Lung (tissue), 12 donors: ENCODE measurements around the gene CDC42EP4. TPM values are rescaled to one million over a fixed set of nuclear protein-coding genes. Genes with fewer than 3 reads are reported as not detected.

Source experiments
- ATAC-seq: fragments of 200-7000 bp; cut with Tn5 transposase; one replicate; pipeline ENCODE4 v1.9.1; 2020; ENCODE audit warnings: moderate number of reproducible peaks; ENCODE audit not compliant: insufficient read depth, low FRiP score
- DNase-seq, 3 donors: peaks; one replicate each; pipeline ENCODE4 v3.0.0-alpha.2; 2013 to 2017
- H3K27ac ChIP-seq, 2 donors: one replicate each; pipeline ENCODE4 v1.5.1; 2013; ENCODE audit warnings: mild to moderate bottlenecking in 2 of 2, moderate library complexity in 2 of 2, control low read depth in 1 of 2, inconsistent platforms in 1 of 2, low read depth in 1 of 2, low read length in 1 of 2
- H3K27me3 ChIP-seq, 3 donors: one replicate each; pipeline ENCODE4 v1.5.1; 2013; ENCODE audit warnings: low read length in 2 of 3; ENCODE audit not compliant: control insufficient read depth in 3 of 3, insufficient read depth in 3 of 3
- H3K36me3 ChIP-seq, 4 donors: one replicate each; pipeline ENCODE4 v1.5.1; 2013; ENCODE audit warnings: low read length in 4 of 4, mild to moderate bottlenecking in 1 of 4, moderate library complexity in 1 of 4; ENCODE audit not compliant: control insufficient read depth in 4 of 4, insufficient read depth in 4 of 4
- H3K4me1 ChIP-seq, 5 donors: one replicate each; pipeline ENCODE4 v1.5.1; 2013; ENCODE audit warnings: low read length in 5 of 5, mild to moderate bottlenecking in 2 of 5, moderate library complexity in 1 of 5; ENCODE audit not compliant: control insufficient read depth in 5 of 5, insufficient read depth in 5 of 5
- H3K4me3 ChIP-seq: one replicate; pipeline ENCODE4 v1.5.1; 2013; ENCODE audit warnings: mild to moderate bottlenecking, control low read depth, moderate library complexity
- H3K9ac ChIP-seq, 2 donors: one replicate each; pipeline ENCODE4 v1.5.1; 2013; ENCODE audit warnings: low read length in 2 of 2, control low read depth in 1 of 2; ENCODE audit not compliant: insufficient read depth in 1 of 2
- H3K9me3 ChIP-seq, 4 donors: one replicate each; pipeline ENCODE4 v1.5.1; 2013; ENCODE audit warnings: low read length in 3 of 4, mild to moderate bottlenecking in 1 of 4, moderate library complexity in 1 of 4; ENCODE audit not compliant: control insufficient read depth in 4 of 4, insufficient read depth in 3 of 4
- whole genome bisulfite sequencing, 2 donors: extraction: QIAGEN DNeasy Blood & Tissue Kit; methylation state at CpG; one replicate each; pipeline ENCODE4 v1.1.7; 2013; 5-methylcytosine and 5-hydroxymethylcytosine counted together
- polyA plus RNA-seq, 2 donors: library from polyadenylated mRNA; stranded (reverse); fragments of 200-250 nt; gene quantifications; one replicate each; pipeline ENCODE4 v1.2.1, GENCODE V29; 2013
- total RNA-seq, 2 donors: library from RNA; depleted of rRNA in 1 of 2; stranded (reverse); fragments of >200 nt in 1 of 2; gene quantifications; one replicate each; pipeline ENCODE4 v1.2.1, GENCODE V29; 2014 to 2021
- TF ChIP-seq, protein P1 (sequence below): IDR thresholded peaks from 2 replicates; pipeline ENCODE4 v1.5.1; 2012; ENCODE audit warnings: mild to moderate bottlenecking; ENCODE audit errors: control extremely low read depth, extremely low read depth
- donor health status: control.
- donor health status: control.
- donor health status: Bipolar disorder and iron deficiency.
- donor health status: healthy.
- donor health status: DM: yes; HTN: yes; CAD: no.

The CDC42EP4 gene
- total and polyA plus RNA-seq, 4 donors: 18.6 to 56.2 (median 52.1) TPM

DNA sequence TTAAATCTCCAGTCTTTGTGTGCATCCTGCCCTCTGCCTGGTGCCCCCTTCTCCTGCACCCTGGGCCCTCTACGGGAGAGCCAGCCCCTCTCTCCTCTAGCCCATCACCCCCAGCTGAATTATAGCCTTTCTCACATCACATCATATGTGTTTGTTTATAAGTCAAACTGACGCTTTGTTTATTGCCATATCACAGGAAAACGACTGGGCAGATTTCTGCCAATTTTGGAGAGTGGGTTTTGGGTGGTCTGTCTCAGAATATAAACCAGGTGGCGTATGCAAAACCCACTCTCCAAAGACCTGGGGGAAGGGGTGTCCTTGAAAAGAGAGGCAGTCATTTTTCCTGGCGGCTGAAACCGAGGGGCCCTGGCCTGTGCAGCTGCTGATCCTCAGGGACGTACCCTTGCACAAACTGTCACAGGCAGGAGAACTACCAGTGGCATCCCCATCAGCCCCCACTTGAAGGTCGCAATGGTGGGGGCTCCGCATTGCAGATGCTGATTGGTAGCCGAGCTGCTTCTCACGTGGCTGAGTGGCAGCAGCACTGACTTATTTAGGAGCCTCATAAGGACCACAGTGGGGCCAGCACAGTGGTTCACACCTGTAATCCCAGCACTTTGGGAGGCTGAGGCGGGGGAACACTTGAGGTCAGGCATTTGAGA is 34.8 kb upstream of the CDC42EP4 start:
- Histone ChIP-seq H3K4me3 (no peak overlapping the region), H3K36me3 (no peaks in the 10 kb centered on the region), H3K4me1 (peaks cover 0 to 85% (median 45%) of the 10 kb centered on the region in 5 donors), H3K9me3 (no peaks in the 10 kb centered on the region), H3K27me3 (no peaks in the 10 kb centered on the region), H3K9ac (no peak overlapping the region), H3K27ac (no peak overlapping the region)
- TF ChIP-seq, protein P1, sequence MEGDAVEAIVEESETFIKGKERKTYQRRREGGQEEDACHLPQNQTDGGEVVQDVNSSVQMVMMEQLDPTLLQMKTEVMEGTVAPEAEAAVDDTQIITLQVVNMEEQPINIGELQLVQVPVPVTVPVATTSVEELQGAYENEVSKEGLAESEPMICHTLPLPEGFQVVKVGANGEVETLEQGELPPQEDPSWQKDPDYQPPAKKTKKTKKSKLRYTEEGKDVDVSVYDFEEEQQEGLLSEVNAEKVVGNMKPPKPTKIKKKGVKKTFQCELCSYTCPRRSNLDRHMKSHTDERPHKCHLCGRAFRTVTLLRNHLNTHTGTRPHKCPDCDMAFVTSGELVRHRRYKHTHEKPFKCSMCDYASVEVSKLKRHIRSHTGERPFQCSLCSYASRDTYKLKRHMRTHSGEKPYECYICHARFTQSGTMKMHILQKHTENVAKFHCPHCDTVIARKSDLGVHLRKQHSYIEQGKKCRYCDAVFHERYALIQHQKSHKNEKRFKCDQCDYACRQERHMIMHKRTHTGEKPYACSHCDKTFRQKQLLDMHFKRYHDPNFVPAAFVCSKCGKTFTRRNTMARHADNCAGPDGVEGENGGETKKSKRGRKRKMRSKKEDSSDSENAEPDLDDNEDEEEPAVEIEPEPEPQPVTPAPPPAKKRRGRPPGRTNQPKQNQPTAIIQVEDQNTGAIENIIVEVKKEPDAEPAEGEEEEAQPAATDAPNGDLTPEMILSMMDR: no peak
- ATAC-seq (no peak), DNase-seq (peak; percentile 90 to 98 (median 98))
- 77 to 80% methylated on average over 12 of the region's 12 CpGs for WGBS, 2 donors

DNA sequence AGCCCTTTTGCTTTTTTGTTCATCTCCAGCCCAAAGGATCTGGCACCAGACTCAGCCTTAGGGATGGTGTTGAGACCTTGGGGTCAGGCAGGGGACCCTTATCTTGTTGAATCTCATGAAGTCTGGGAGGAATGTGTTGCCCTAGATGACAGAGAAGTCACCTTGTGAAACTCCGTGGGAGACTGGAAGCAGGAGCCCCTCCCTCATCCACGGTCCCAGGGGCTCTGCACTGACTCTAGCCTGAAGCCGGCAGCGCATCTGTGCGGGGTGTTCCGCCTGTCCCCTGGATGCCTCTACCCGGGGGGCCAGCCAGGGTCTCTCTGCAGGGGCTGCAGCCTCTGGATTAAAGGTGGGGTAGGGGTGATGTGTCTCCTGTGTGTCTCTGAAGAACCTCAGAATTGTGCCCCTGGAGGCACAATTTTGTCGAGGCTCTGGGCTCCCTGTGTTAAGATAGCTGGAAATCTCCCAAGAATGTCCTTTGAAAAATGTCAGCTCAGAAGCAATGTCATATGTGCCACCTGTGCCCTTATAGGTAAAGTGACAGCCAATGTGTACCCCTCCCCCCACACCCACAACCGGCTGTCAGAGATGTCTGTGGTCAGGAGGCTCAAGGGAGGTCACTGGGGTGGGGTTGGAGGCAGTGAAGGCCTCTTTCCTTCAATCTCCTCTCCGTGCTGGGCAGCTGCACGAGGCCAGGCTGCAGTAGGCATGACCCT is 32.1 kb upstream of the CDC42EP4 start:
- no peaks in the 10 kb centered on the region for H3K36me3 ChIP-seq
- no peak overlapping the region for H3K9ac ChIP-seq
- no peaks in the 10 kb centered on the region for H3K27me3 ChIP-seq
- peaks cover 0 to 83% (median 36%) of the 10 kb centered on the region in 5 donors for H3K4me1 ChIP-seq
- ATAC-seq (no peak), DNase-seq (no peak)
- H3K9me3 ChIP-seq: no peaks in the 10 kb centered on the region
- no peak overlapping the region for H3K27ac ChIP-seq
- TF ChIP-seq, protein P1: no peak
- 68 to 73% methylated on average over 11 of the region's 11 CpGs for WGBS, 2 donors
- H3K4me3 ChIP-seq: no peak overlapping the region

DNA sequence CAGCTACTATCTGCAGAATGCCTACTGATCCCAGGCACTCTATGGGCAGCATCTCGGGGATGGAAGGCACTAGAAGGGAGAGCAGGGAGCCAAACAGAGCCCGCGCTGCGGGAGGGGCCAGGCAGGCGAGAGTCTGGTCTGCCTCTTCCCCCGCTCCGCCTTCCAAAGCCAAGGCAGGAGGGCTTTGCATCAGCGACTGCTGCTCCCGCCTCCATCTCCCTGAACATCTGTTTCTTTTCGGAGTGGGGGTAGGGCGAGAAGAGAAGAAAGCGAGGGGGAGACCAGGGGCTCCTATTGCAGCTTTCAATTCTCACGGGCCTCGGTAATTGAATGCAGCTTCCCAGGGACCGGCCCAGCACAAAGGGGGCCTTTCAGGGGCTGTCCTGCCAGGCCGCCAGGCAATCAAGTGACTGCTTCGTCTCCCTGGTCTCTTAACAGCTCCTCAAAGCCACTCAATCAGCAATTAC is 31.4 kb upstream of the CDC42EP4 start:
- no peak overlapping the region for H3K27ac ChIP-seq
- no peak overlapping the region for H3K4me3 ChIP-seq
- H3K4me1 ChIP-seq: peaks cover 0 to 82% (median 34%) of the 10 kb centered on the region in 5 donors
- 58 to 73% methylated on average over 17 of the region's 17 CpGs for WGBS, 2 donors
- H3K27me3 ChIP-seq: no peaks in the 10 kb centered on the region
- no peaks in the 10 kb centered on the region for H3K36me3 ChIP-seq
- peak overlapping the region in 1 of 2 donors; percentile 56 for H3K9ac ChIP-seq
- TF ChIP-seq, protein P1: no peak
- peak; percentile 97 to 99 (median 99) for DNase-seq
- no peaks in the 10 kb centered on the region for H3K9me3 ChIP-seq
- ATAC-seq: peak; percentile 27
